ENCODE results near the gene MUC6.

The MUC6 gene

DNA sequence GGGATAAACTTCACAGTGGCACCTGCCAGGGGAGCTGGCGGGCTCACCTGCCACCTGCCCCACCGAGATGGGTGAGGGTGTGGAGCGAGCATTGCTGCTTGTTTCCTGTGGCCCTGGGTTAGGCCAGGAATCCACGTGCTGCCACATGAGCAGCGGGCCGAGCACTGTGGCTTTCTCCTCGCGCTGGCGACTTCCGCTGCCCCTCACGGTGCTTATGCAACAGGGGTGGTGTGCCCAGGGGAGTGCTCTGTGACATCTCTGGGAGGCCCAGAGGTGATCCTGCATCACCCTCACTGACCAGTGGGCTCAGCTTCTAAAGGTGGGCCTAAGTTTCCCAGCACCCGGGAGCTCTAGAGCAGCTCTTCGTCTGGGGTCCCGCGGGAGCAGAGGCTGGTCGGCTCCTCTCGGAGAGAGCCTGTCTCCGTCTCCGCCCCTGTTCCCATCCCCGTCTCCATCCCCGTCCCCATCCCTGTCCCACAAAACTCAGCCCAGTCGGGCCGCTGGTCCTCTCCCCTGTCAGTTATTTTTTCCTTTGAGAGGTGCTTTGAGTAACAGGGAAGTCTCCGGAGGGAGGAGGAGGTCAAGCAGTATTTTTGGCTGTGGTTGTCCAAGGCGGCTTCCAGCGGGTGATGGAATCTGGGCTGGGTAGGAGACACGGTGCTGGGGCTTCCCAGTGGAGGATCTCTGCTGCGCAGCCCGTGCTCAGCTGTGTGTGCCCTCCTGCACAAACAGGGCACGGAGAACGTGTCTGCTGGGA is 68.3 kb downstream of the MUC6 start:
- Histone ChIP-seq H3K4me3 (IDR thresholded peaks at IDR 0.05; ENCODE audit: insufficient read depth, low read depth, low read length) (no peak overlapping the region), H3K4me2 (no peak overlapping the region), H3K36me3 (ENCODE audit: insufficient read depth) (no peaks in the 10 kb centered on the region), H4K20me1 (ENCODE audit: insufficient read depth) (no peaks in the 10 kb centered on the region), H3K9ac (no peak overlapping the region), H3K79me2 (ENCODE audit: insufficient read depth, low read depth) (no peaks in the 10 kb centered on the region), H3K27me3 (ENCODE audit: insufficient read depth, low read depth) (no peaks in the 10 kb centered on the region), H3K4me1 (ENCODE audit: low read depth, poor library complexity, severe bottlenecking) (no peaks in the 10 kb centered on the region), H3K27ac (no peak overlapping the region), H2AFZ (ENCODE audit: low read depth) (no peak overlapping the region)
- TF ChIP-seq, protein P1, sequence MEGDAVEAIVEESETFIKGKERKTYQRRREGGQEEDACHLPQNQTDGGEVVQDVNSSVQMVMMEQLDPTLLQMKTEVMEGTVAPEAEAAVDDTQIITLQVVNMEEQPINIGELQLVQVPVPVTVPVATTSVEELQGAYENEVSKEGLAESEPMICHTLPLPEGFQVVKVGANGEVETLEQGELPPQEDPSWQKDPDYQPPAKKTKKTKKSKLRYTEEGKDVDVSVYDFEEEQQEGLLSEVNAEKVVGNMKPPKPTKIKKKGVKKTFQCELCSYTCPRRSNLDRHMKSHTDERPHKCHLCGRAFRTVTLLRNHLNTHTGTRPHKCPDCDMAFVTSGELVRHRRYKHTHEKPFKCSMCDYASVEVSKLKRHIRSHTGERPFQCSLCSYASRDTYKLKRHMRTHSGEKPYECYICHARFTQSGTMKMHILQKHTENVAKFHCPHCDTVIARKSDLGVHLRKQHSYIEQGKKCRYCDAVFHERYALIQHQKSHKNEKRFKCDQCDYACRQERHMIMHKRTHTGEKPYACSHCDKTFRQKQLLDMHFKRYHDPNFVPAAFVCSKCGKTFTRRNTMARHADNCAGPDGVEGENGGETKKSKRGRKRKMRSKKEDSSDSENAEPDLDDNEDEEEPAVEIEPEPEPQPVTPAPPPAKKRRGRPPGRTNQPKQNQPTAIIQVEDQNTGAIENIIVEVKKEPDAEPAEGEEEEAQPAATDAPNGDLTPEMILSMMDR (conservative IDR thresholded peaks at IDR 0.05; ENCODE audit: low read depth, low read length): no peak

DNA sequence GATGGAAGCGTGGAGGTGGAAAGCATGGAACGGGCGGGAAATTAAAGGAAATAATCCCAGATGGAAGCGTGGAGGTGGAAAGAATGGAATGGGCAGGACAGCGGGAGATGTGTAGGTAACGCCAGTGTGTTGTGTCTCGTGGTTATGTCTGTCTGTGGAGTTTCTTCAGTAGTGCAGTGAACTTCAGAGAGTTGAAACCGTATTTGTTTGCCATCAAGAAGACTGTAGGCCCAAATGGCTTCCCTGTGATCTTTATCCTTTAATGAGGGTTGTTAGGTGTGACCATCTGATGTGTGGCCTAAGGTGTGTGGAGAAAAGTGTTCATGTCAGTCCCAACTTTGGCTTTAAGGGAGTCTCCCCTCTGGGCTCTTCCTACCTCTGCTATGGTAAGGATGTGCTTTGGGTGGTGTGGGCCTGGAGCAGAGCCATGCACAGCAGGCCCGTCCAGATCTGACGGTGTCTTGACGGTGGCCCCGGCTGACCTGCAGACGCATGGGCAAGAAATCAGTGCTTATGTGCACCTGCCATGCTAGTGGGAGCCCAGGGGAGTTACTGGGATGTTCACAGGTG is 71.2 kb downstream of the MUC6 start:
- H3K36me3 ChIP-seq (ENCODE audit: insufficient read depth): no peaks in the 10 kb centered on the region
- H2AFZ ChIP-seq (ENCODE audit: low read depth): no peak overlapping the region
- H3K27me3 ChIP-seq (ENCODE audit: insufficient read depth, low read depth): no peaks in the 10 kb centered on the region
- H3K4me1 ChIP-seq (ENCODE audit: low read depth, poor library complexity, severe bottlenecking): no peaks in the 10 kb centered on the region
- no peaks in the 10 kb centered on the region for H4K20me1 ChIP-seq (ENCODE audit: insufficient read depth)
- H3K79me2 ChIP-seq (ENCODE audit: insufficient read depth, low read depth): no peaks in the 10 kb centered on the region
- no peak overlapping the region for H3K4me2 ChIP-seq
- no peak overlapping the region for H3K27ac ChIP-seq
- TF ChIP-seq, protein P1 (conservative IDR thresholded peaks at IDR 0.05; ENCODE audit: low read depth, low read length): no peak
- H3K4me3 ChIP-seq (IDR thresholded peaks at IDR 0.05; ENCODE audit: insufficient read depth, low read depth, low read length): no peak overlapping the region
- no peak overlapping the region for H3K9ac ChIP-seq

DNA sequence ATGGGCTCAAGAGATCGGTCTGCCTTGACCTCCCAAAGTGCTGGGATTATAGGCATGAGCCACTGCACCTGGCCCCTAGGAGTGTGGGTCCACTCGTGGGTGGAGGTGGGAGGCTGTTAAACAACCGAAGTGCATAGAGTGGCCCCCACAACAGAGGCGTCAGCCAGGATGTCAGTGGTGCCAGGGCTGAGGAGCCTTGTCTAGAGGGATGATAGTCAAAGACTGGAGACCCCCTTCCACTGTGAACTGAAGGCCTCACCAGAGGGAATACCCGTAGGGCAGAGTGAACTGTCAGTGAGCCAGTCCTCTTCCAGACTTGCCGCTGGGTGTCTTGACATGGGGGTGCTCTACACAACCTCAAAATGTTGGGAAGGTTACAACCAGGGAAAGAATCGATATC is 72.7 kb downstream of the MUC6 start:
- Histone ChIP-seq H3K4me1 (ENCODE audit: low read depth, poor library complexity, severe bottlenecking) (no peaks in the 10 kb centered on the region), H3K36me3 (ENCODE audit: insufficient read depth) (no peaks in the 10 kb centered on the region), H3K4me3 (IDR thresholded peaks at IDR 0.05; ENCODE audit: insufficient read depth, low read depth, low read length) (no peak overlapping the region), H3K9ac (no peak overlapping the region), H3K27me3 (ENCODE audit: insufficient read depth, low read depth) (no peaks in the 10 kb centered on the region), H3K4me2 (no peak overlapping the region), H3K27ac (no peak overlapping the region), H2AFZ (ENCODE audit: low read depth) (no peak overlapping the region), H3K79me2 (ENCODE audit: insufficient read depth, low read depth) (no peaks in the 10 kb centered on the region), H4K20me1 (ENCODE audit: insufficient read depth) (no peaks in the 10 kb centered on the region)
- TF ChIP-seq, protein P1 (conservative IDR thresholded peaks at IDR 0.05; ENCODE audit: low read depth, low read length): no peak
